T-helper 2 cell treated with Interferon-gamma antibody and Interleukin-4, amounts not matched to agents 5 μg/mL and 100 μg/mL, for 36 hours (primary cell): ENCODE data around the gene PRKCA.
"Not testable (repeated sequence)": the region's sequence is repeated elsewhere in the genome, so short reads cannot be mapped to it uniquely, and the experiment has no call there.

Source experiments
- DNase-seq: peaks from one replicate; pipeline ENCODE4 v3.0.0; 2021; ENCODE audit warnings: low spot score
- H3K27ac Mint-ChIP-seq: one replicate; pipeline ENCODE4 v1.8.0; 2021; ENCODE audit warnings: mild to moderate bottlenecking, mixed read lengths
- H3K27me3 Mint-ChIP-seq: one replicate; pipeline ENCODE4 v1.8.0; 2021; ENCODE audit warnings: low read depth, mixed read lengths
- H3K36me3 Mint-ChIP-seq: one replicate; pipeline ENCODE4 v1.8.0; 2021; ENCODE audit warnings: low read depth, mixed read lengths
- H3K4me1 Mint-ChIP-seq: one replicate; pipeline ENCODE4 v1.8.0; 2021; ENCODE audit warnings: low read depth, mixed read lengths
- H3K4me3 Mint-ChIP-seq: one replicate; pipeline ENCODE4 v1.8.0; 2022; ENCODE audit warnings: mild to moderate bottlenecking, moderate library complexity, mixed read lengths
- H3K9me3 Mint-ChIP-seq: one replicate; pipeline ENCODE4 v1.8.0; 2021; ENCODE audit warnings: mixed read lengths

Gene PRKCA

GRCh38 chr17:66379996-66380395 is 77.6 kb downstream of the PRKCA start:
- Mint-ChIP-seq H3K27ac (no peak overlapping the region), H3K27me3 (no peaks in the 10 kb centered on the region), H3K9me3 (no peaks in the 10 kb centered on the region), H3K4me1 (peaks cover 45% of the 10 kb centered on the region), H3K36me3 (peaks cover 11% of the 10 kb centered on the region), H3K4me3 (no peak overlapping the region)
- DNase-seq, result no peak

- Mint-ChIP-seq H3K27ac (no peak overlapping the region), H3K27me3 (no peaks in the 10 kb centered on the region), H3K4me3 (no peak overlapping the region), H3K36me3 (peaks cover 17% of the 10 kb centered on the region), H3K4me1 (peaks cover 43% of the 10 kb centered on the region), H3K9me3 (no peaks in the 10 kb centered on the region)
- DNase-seq, result no peak
These were observed 79.4 kb downstream of the PRKCA start for GRCh38 chr17:66381701-66382362.

- peaks cover 27% of the 10 kb centered on the region for H3K36me3 Mint-ChIP-seq
- peaks cover 49% of the 10 kb centered on the region for H3K4me1 Mint-ChIP-seq
- DNase-seq, result no peak
- no peak overlapping the region for H3K4me3 Mint-ChIP-seq
- no peaks in the 10 kb centered on the region for H3K27me3 Mint-ChIP-seq
- H3K9me3 Mint-ChIP-seq, result no peaks in the 10 kb centered on the region
- H3K27ac Mint-ChIP-seq, result no peak overlapping the region
These were observed 80.9 kb downstream of the PRKCA start for GRCh38 chr17:66383333-66383732.

GRCh38 chr17:66386498-66387351 is 84.3 kb downstream of the PRKCA start:
- Mint-ChIP-seq H3K36me3 (peaks cover 46% of the 10 kb centered on the region), H3K4me3 (no peak overlapping the region), H3K27me3 (no peaks in the 10 kb centered on the region), H3K9me3 (no peaks in the 10 kb centered on the region), H3K4me1 (peaks cover 52% of the 10 kb centered on the region), H3K27ac (peak overlapping the region; percentile 12)
- DNase-seq, result no peak

- H3K27ac Mint-ChIP-seq, result peak overlapping the region; percentile 12
These were observed 85.1 kb downstream of the PRKCA start for GRCh38 chr17:66387392-66387981.

GRCh38 chr17:66392783-66393437 is 90.5 kb downstream of the PRKCA start:
- H3K36me3 Mint-ChIP-seq, result peaks cover 43% of the 10 kb centered on the region
- H3K27me3 Mint-ChIP-seq, result no peaks in the 10 kb centered on the region
- H3K9me3 Mint-ChIP-seq, result peaks cover 10% of the 10 kb centered on the region
- DNase-seq, result no peak
- peaks cover 56% of the 10 kb centered on the region for H3K4me1 Mint-ChIP-seq
- no peak overlapping the region for H3K4me3 Mint-ChIP-seq
- peak overlapping the region; percentile 72 for H3K27ac Mint-ChIP-seq

More at GRCh38 chr17:66387392-66387981, 85.1 kb downstream of the PRKCA start:
- no peaks in the 10 kb centered on the region for H3K27me3 Mint-ChIP-seq
- H3K4me3 Mint-ChIP-seq, result no peak overlapping the region
- peaks cover 55% of the 10 kb centered on the region for H3K4me1 Mint-ChIP-seq
- H3K9me3 Mint-ChIP-seq, result no peaks in the 10 kb centered on the region
- H3K36me3 Mint-ChIP-seq, result peaks cover 50% of the 10 kb centered on the region
- no peak for DNase-seq

GRCh38 chr17:66395961-66396360 is 93.5 kb downstream of the PRKCA start:
- Mint-ChIP-seq H3K4me3 (no peak overlapping the region), H3K27me3 (no peaks in the 10 kb centered on the region), H3K9me3 (peaks cover 10% of the 10 kb centered on the region), H3K4me1 (peaks cover 58% of the 10 kb centered on the region), H3K36me3 (peaks cover 37% of the 10 kb centered on the region), H3K27ac (no peak overlapping the region)
- no peak for DNase-seq

- peak; percentile 26 for DNase-seq
- no peaks in the 10 kb centered on the region for H3K27me3 Mint-ChIP-seq
- peaks cover 39% of the 10 kb centered on the region for H3K36me3 Mint-ChIP-seq
- peak overlapping the region; percentile 58 for H3K27ac Mint-ChIP-seq
- peak overlapping the region; percentile 75 for H3K4me3 Mint-ChIP-seq
- peaks cover 14% of the 10 kb centered on the region for H3K9me3 Mint-ChIP-seq
- H3K4me1 Mint-ChIP-seq, result peaks cover 60% of the 10 kb centered on the region
These were observed 95.1 kb downstream of the PRKCA start for GRCh38 chr17:66397486-66397885.

- Mint-ChIP-seq H3K4me3 (peak overlapping the region; percentile 75), H3K9me3 (peaks cover 14% of the 10 kb centered on the region), H3K4me1 (peaks cover 62% of the 10 kb centered on the region), H3K36me3 (peaks cover 39% of the 10 kb centered on the region), H3K27me3 (no peaks in the 10 kb centered on the region), H3K27ac (peak overlapping the region; percentile 88)
- no peak for DNase-seq
These were observed 95.6 kb downstream of the PRKCA start for GRCh38 chr17:66398059-66398458.

GRCh38 chr17:66398617-66399016 is 96.2 kb downstream of the PRKCA start:
- peak overlapping the region; percentile 88 for H3K27ac Mint-ChIP-seq
- H3K4me3 Mint-ChIP-seq, result peak overlapping the region; percentile 75
- peaks cover 68% of the 10 kb centered on the region for H3K4me1 Mint-ChIP-seq
- no peak for DNase-seq
- H3K36me3 Mint-ChIP-seq, result peaks cover 39% of the 10 kb centered on the region
- H3K9me3 Mint-ChIP-seq, result peaks cover 14% of the 10 kb centered on the region
- H3K27me3 Mint-ChIP-seq, result no peaks in the 10 kb centered on the region

GRCh38 chr17:66399441-66399840 is 97.0 kb downstream of the PRKCA start:
- Mint-ChIP-seq H3K4me1 (peaks cover 75% of the 10 kb centered on the region), H3K27ac (peak overlapping the region; percentile 88), H3K9me3 (peaks cover 9% of the 10 kb centered on the region), H3K27me3 (no peaks in the 10 kb centered on the region), H3K4me3 (peak overlapping the region; percentile 75), H3K36me3 (peaks cover 32% of the 10 kb centered on the region)
- DNase-seq, result no peak

GRCh38 chr17:66400041-66400688 is 97.8 kb downstream of the PRKCA start:
- Mint-ChIP-seq H3K4me1 (peaks cover 73% of the 10 kb centered on the region), H3K4me3 (peak overlapping the region; percentile 59), H3K27ac (peak overlapping the region; percentile 88), H3K36me3 (peaks cover 29% of the 10 kb centered on the region)
- not testable (repeated sequence) for H3K9me3 Mint-ChIP-seq, H3K27me3 Mint-ChIP-seq, DNase-seq

- H3K9me3 Mint-ChIP-seq, result peaks cover 4% of the 10 kb centered on the region
- no peaks in the 10 kb centered on the region for H3K27me3 Mint-ChIP-seq
- H3K36me3 Mint-ChIP-seq, result peaks cover 31% of the 10 kb centered on the region
- H3K27ac Mint-ChIP-seq, result peak overlapping the region; percentile 88
- H3K4me3 Mint-ChIP-seq, result peak overlapping the region; percentile 59
- peaks cover 74% of the 10 kb centered on the region for H3K4me1 Mint-ChIP-seq
- no peak for DNase-seq
These were observed 98.3 kb downstream of the PRKCA start for GRCh38 chr17:66400698-66401097.
